ENCODE data around the gene SIPA1.

DNA sequence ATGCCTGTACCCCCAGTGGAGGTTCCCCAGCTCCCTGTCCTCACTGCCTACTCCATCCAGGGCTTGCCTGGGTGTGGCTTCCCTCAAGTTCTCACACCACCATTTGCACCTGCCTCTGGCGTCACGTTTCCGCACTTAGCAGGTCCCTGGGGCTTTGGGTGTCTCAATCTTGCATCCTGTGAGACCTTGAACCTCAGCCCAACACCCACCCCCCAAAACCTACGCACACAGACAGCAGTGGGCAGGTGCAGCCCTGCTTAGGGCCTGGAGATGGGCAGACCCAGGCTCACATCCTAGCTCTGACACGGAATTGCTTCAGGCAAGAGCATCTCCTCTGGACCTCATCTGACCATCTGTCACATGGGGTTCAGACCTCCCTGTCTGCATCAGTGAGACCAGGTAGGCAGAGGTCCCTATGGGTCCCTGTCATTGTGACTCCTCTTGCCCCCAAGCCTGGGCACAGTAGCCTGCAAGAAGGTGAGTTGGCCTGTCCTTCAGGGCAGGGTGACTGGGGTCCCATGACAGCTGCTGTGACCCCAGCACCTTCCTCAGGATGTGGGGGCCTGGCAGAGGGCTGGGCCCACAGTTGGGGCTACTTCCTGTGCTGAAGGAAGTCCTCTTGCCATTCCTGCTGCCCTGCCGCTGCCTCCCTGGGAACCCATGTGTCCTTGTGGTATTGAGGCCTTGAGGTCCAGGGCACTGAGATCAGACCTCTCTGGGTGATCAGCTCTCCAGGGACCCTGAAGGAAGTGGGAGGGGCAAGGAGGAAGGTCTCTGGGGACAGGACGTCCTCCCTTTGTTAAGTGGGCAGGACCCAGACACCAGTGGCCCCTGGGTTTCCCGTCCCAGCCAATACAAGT, 2.0 kb downstream of the SIPA1 start:
- TF ChIP-seq, protein P1, sequence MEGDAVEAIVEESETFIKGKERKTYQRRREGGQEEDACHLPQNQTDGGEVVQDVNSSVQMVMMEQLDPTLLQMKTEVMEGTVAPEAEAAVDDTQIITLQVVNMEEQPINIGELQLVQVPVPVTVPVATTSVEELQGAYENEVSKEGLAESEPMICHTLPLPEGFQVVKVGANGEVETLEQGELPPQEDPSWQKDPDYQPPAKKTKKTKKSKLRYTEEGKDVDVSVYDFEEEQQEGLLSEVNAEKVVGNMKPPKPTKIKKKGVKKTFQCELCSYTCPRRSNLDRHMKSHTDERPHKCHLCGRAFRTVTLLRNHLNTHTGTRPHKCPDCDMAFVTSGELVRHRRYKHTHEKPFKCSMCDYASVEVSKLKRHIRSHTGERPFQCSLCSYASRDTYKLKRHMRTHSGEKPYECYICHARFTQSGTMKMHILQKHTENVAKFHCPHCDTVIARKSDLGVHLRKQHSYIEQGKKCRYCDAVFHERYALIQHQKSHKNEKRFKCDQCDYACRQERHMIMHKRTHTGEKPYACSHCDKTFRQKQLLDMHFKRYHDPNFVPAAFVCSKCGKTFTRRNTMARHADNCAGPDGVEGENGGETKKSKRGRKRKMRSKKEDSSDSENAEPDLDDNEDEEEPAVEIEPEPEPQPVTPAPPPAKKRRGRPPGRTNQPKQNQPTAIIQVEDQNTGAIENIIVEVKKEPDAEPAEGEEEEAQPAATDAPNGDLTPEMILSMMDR (IDR thresholded peaks at IDR 0.05), result no peak
- no peak for TF ChIP-seq POLR2AphosphoS5 (IDR thresholded peaks at IDR 0.05)
